NCI-H1092 treated with DMSO at 0.1 percent for 48 hours (cell line): ENCODE measurements around the gene FBLN2.

Source experiments
- DNase-seq: peaks from one replicate; lab custom pipeline; 2025; lab: John Stamatoyannopoulos, UW

Gene FBLN2

GRCh38 chr3:13665582-13666226 is 116.8 kb downstream of the FBLN2 start:
- no peak for DNase-seq

GRCh38 chr3:13666227-13666619 is 117.3 kb downstream of the FBLN2 start:
- no peak for DNase-seq

- no peak for DNase-seq
Measured at GRCh38 chr3:13666781-13667709, 118.1 kb downstream of the FBLN2 start.

GRCh38 chr3:13668136-13668535 is 119.2 kb downstream of the FBLN2 start:
- DNase-seq, result no peak

- DNase-seq, result no peak
Measured at GRCh38 chr3:13669457-13669856, 120.5 kb downstream of the FBLN2 start.

- no peak for DNase-seq
Measured at GRCh38 chr3:13670292-13670691, 121.4 kb downstream of the FBLN2 start.

- DNase-seq, result no peak
Measured at GRCh38 chr3:13671482-13672233, 122.7 kb downstream of the FBLN2 start.

GRCh38 chr3:13673207-13673606 is 124.3 kb downstream of the FBLN2 start:
- DNase-seq, result no peak

GRCh38 chr3:13674538-13675185 is 125.7 kb downstream of the FBLN2 start:
- no peak for DNase-seq

- DNase-seq, result no peak
Measured at GRCh38 chr3:13676356-13677017, 127.6 kb downstream of the FBLN2 start.

GRCh38 chr3:13677272-13677671 is 128.3 kb downstream of the FBLN2 start:
- DNase-seq, result no peak

- no peak for DNase-seq
Measured at GRCh38 chr3:13681931-13682330, 133.0 kb downstream of the FBLN2 start.

- no peak for DNase-seq
Measured at GRCh38 chr3:13682331-13683013, 133.5 kb downstream of the FBLN2 start.

- DNase-seq, result no peak
Measured at GRCh38 chr3:13683288-13683687, 134.4 kb downstream of the FBLN2 start.

GRCh38 chr3:13683772-13684171 is 134.8 kb downstream of the FBLN2 start:
- DNase-seq, result no peak

- no peak for DNase-seq
Measured at GRCh38 chr3:13684350-13684749, 135.4 kb downstream of the FBLN2 start.

GRCh38 chr3:13684854-13685253 is 135.9 kb downstream of the FBLN2 start:
- DNase-seq, result no peak

- no peak for DNase-seq
Measured at GRCh38 chr3:13685721-13686120, 136.8 kb downstream of the FBLN2 start.

GRCh38 chr3:13686367-13687160 is 137.6 kb downstream of the FBLN2 start:
- DNase-seq, result no peak

- DNase-seq, result no peak
Measured at GRCh38 chr3:13687517-13687943, 138.6 kb downstream of the FBLN2 start.
